ENCODE data around the gene ZMYND8.
"Not testable (repeated sequence)": the region's sequence is repeated elsewhere in the genome, so short reads cannot be mapped to it uniquely, and the experiment has no call there.

- not testable (repeated sequence) for TF ChIP-seq CTCF, POLR2A (IDR thresholded peaks at IDR 0.05)
These were observed 19.7 kb upstream of the ZMYND8 start for GRCh38 chr20:47376096-47376643.
